ENCODE data around the gene PGLYRP1. TPM values are rescaled to one million over a fixed set of nuclear protein-coding genes. Genes with fewer than 3 reads are reported as not detected.

Gene PGLYRP1
- total RNA-seq, 1 experiment from 2014 or later, result not detected

- TF ChIP-seq REST (IDR thresholded peaks at IDR 0.05; ENCODE audit: low read depth) (no peak), ZNF274 (IDR thresholded peaks at IDR 0.05; ENCODE audit: low read depth, low read length) (no peak), CBX3 (IDR thresholded peaks at IDR 0.05; ENCODE audit: low read depth) (no peak)
- TF ChIP-seq, protein P1, sequence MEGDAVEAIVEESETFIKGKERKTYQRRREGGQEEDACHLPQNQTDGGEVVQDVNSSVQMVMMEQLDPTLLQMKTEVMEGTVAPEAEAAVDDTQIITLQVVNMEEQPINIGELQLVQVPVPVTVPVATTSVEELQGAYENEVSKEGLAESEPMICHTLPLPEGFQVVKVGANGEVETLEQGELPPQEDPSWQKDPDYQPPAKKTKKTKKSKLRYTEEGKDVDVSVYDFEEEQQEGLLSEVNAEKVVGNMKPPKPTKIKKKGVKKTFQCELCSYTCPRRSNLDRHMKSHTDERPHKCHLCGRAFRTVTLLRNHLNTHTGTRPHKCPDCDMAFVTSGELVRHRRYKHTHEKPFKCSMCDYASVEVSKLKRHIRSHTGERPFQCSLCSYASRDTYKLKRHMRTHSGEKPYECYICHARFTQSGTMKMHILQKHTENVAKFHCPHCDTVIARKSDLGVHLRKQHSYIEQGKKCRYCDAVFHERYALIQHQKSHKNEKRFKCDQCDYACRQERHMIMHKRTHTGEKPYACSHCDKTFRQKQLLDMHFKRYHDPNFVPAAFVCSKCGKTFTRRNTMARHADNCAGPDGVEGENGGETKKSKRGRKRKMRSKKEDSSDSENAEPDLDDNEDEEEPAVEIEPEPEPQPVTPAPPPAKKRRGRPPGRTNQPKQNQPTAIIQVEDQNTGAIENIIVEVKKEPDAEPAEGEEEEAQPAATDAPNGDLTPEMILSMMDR (IDR thresholded peaks at IDR 0.05 in 2 of 3, conservative IDR thresholded peaks at IDR 0.05 in 1 of 3; ENCODE audit: borderline replicate concordance in 1 of 3, insufficient read depth in 1 of 3, low read depth in 2 of 3, low read length in 2 of 3), result no peak
These were observed 49.8 kb downstream of the PGLYRP1 start (continued) for GRCh38 chr19:45972947-45973540.

GRCh38 chr19:45972081-45972946, 50.5 kb downstream of the PGLYRP1 start:
- ChIA-PET CTCF (no interaction called here), RAD21 (ENCODE audit: low non-redundant PET in 1 of 2, low total read pairs in 2 of 2, uncharacterized antibody in 2 of 2, unreplicated experiment in 2 of 2) (no interaction called here), POLR2A (no interaction called here)
- no peak overlapping the region for H3K4me3 ChIP-seq (replicated peaks in 1 of 2; ENCODE audit: low read depth in 1 of 2, low read length in 2 of 2)
- no peak overlapping the region for H3K9ac ChIP-seq (ENCODE audit: low read length)
- ATAC-seq (no peak), DNase-seq (ENCODE audit: low read depth, low spot score) (no peak)
- no peaks in the 10 kb centered on the region for H3K36me3 ChIP-seq (ENCODE audit: control insufficient read depth in 1 of 2, insufficient read depth in 2 of 2, low read length in 2 of 2)
- H3K4me2 ChIP-seq (ENCODE audit: low read length), result peak overlapping the region; percentile 50; the same call in 1 of the 2 replicates
- H3K9me3 ChIP-seq (ENCODE audit: control insufficient read depth in 1 of 2, insufficient read depth in 1 of 2, low read depth in 1 of 2, low read length in 2 of 2), result no peaks in the 10 kb centered on the region
- no peak overlapping the region for H3K27ac ChIP-seq (ENCODE audit: low read depth, low read length)
- no peaks in the 10 kb centered on the region for H3K79me2 ChIP-seq (ENCODE audit: insufficient read depth, low read length)
- H2AFZ ChIP-seq (ENCODE audit: low read depth, low read length, poor library complexity, severe bottlenecking), result no peak overlapping the region
- no peaks in the 10 kb centered on the region for H4K20me1 ChIP-seq (ENCODE audit: insufficient read depth)
- no TSS peak for BruUV-seq (replicated peaks)
- peaks cover 0 to 18% of the 10 kb centered on the region in 2 experiments; a peak in 3 of 4 replicates for H3K4me1 ChIP-seq (ENCODE audit: control insufficient read depth in 1 of 2, insufficient read depth in 2 of 2, low read length in 2 of 2)
- intact Hi-C loops (cut with micrococcal nuclease), result no loop called here
- H3K27me3 ChIP-seq (ENCODE audit: insufficient read depth, low read length), result no peaks in the 10 kb centered on the region; the same call in 1 of the 2 replicates
- H3K9me2 ChIP-seq (ENCODE audit: insufficient read depth), result no peaks in the 10 kb centered on the region
- TF ChIP-seq ZNF274 (IDR thresholded peaks at IDR 0.05; ENCODE audit: low read depth, low read length) (no peak), EZH2 (IDR thresholded peaks at IDR 0.05) (no peak), SP1 (IDR thresholded peaks at IDR 0.05; ENCODE audit: low read depth) (no peak), ELF1 (IDR thresholded peaks at IDR 0.05; ENCODE audit: borderline replicate concordance, low read depth) (no peak), FOSL1 (IDR thresholded peaks at IDR 0.05; ENCODE audit: low read depth) (no peak), TCF7L2 (IDR thresholded peaks at IDR 0.05; ENCODE audit: borderline replicate concordance, extremely low read depth, insufficient read depth, insufficient read length) (no peak), CEBPB (IDR thresholded peaks at IDR 0.05; ENCODE audit: low read depth) (no peak), POLR2AphosphoS5 (IDR thresholded peaks at IDR 0.05; ENCODE audit: low read depth, low read length) (no peak), SIN3A (IDR thresholded peaks at IDR 0.05; ENCODE audit: low read depth) (no peak)
- TF ChIP-seq, protein P2, sequence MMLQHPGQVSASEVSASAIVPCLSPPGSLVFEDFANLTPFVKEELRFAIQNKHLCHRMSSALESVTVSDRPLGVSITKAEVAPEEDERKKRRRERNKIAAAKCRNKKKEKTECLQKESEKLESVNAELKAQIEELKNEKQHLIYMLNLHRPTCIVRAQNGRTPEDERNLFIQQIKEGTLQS (IDR thresholded peaks at IDR 0.05), result no peak
- TF ChIP-seq, protein P3, sequence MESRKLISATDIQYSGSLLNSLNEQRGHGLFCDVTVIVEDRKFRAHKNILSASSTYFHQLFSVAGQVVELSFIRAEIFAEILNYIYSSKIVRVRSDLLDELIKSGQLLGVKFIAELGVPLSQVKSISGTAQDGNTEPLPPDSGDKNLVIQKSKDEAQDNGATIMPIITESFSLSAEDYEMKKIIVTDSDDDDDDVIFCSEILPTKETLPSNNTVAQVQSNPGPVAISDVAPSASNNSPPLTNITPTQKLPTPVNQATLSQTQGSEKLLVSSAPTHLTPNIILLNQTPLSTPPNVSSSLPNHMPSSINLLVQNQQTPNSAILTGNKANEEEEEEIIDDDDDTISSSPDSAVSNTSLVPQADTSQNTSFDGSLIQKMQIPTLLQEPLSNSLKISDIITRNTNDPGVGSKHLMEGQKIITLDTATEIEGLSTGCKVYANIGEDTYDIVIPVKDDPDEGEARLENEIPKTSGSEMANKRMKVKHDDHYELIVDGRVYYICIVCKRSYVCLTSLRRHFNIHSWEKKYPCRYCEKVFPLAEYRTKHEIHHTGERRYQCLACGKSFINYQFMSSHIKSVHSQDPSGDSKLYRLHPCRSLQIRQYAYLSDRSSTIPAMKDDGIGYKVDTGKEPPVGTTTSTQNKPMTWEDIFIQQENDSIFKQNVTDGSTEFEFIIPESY (IDR thresholded peaks at IDR 0.05; ENCODE audit: extremely low read depth, insufficient replicate concordance, low read length), result no peak

Measured in HCT116 (cell line).